ENCODE results near the gene RS1. TPM values are rescaled to one million over a fixed set of nuclear protein-coding genes. Genes with fewer than 3 reads are reported as not detected.

The RS1 gene
- total and polyA plus RNA-seq, 2 of the 13 experiments (the other 11 are each of a cell fraction or from before 2014, with no cell fraction given), result not detected

- TF ChIP-seq, protein P1, sequence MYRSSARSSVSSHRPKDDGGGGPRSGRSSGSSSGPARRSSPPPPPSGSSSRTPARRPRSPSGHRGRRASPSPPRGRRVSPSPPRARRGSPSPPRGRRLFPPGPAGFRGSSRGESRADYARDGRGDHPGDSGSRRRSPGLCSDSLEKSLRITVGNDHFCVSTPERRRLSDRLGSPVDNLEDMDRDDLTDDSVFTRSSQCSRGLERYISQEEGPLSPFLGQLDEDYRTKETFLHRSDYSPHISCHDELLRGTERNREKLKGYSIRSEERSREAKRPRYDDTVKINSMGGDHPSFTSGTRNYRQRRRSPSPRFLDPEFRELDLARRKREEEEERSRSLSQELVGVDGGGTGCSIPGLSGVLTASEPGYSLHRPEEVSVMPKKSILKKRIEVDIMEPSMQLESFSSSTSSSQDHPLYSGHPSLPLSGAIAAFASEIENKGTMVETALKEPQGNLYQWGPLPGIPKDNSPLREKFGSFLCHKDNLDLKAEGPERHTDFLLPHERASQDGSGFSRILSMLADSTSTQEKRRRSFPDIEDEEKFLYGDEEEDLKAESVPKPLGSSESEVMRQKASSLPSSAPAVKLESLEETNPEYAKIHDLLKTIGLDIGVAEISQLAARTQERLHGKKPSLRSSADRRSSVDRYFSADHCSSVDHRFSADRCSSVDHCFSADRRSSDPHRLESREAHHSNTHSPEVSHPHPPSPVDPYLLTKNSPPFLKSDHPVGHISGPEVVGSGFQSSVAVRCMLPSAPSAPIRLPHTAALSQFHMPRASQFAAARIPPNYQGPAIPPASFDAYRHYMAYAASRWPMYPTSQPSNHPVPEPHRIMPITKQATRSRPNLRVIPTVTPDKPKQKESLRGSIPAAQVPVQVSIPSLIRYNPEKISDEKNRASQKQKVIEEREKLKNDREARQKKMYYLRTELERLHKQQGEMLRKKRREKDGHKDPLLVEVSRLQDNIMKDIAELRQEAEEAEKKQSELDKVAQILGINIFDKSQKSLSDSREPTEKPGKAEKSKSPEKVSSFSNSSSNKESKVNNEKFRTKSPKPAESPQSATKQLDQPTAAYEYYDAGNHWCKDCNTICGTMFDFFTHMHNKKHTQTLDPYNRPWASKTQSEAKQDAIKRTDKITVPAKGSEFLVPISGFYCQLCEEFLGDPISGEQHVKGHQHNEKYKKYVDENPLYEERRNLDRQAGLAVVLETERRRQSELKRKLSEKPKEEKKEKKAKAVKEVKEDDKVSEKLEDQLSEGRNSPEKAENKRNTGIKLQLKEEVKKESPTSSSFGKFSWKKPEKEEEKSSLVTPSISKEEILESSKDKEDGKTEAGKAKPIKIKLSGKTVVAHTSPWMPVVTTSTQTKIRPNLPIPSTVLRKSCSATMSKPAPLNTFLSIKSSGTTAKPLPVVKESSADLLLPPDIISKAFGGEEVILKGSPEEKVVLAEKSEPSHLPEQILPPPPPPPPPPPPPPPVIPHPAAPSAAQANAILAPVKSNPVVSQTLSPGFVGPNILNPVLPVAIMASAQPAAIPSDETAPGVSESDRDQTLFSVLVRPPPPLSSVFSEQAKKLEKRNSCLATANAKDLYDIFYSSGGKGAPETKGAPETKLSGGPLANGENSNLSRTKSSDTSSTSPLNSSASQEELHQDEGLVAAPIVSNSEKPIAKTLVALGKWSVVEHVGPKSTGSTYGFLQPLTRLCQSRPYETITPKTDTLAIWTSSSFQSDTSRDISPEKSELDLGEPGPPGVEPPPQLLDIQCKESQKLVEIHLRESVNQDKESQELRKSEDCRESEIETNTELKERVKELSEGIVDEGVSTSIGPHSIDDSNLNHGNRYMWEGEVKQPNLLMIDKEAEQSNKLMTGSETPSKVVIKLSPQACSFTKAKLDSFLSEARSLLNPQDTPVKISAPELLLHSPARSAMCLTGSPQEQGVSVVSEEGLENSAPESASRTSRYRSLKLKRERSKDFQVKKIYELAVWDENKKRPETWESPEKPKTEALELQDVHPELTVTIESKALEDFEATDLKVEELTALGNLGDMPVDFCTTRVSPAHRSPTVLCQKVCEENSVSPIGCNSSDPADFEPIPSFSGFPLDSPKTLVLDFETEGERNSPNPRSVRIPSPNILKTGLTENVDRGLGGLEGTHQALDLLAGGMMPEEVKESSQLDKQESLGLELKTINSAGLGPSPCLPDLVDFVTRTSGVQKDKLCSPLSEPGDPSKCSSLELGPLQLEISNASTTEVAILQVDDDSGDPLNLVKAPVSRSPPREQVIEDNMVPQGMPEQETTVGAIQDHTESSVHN (CRISPR knock-in tag; IDR thresholded peaks at IDR 0.05), result no peak
- TF ChIP-seq ETV6 (CRISPR knock-in tag; conservative IDR thresholded peaks at IDR 0.05) (no peak), MAFF (IDR thresholded peaks at IDR 0.05; ENCODE audit: low read depth, low read length) (no peak), ZNF234 (CRISPR knock-in tag; conservative IDR thresholded peaks at IDR 0.05) (no peak), NFIB (CRISPR knock-in tag; IDR thresholded peaks at IDR 0.05; ENCODE audit: borderline replicate concordance) (no peak), ZSCAN9 (CRISPR knock-in tag; IDR thresholded peaks at IDR 0.05; ENCODE audit: borderline replicate concordance) (0 out of 2 replicates have a peak, but pooled peaks have one; percentile 31), HNF4G (IDR thresholded peaks at IDR 0.05; ENCODE audit: borderline replicate concordance, low read depth, low read length) (no peak), HNF4G (CRISPR knock-in tag; IDR thresholded peaks at IDR 0.05; ENCODE audit: borderline replicate concordance, low read depth) (no peak), TBX2 (CRISPR knock-in tag; IDR thresholded peaks at IDR 0.05; ENCODE audit: borderline replicate concordance) (peak; percentile 25; the same call in 1 of the 2 replicates), ZNF101 (CRISPR knock-in tag; IDR thresholded peaks at IDR 0.05; ENCODE audit: borderline replicate concordance, low read depth) (no peak), HDAC2 (CRISPR knock-in tag; IDR thresholded peaks at IDR 0.05) (0 out of 2 replicates have a peak, but pooled peaks have one; percentile 6), FOSL2 (CRISPR knock-in tag; IDR thresholded peaks at IDR 0.05) (peak; percentile 7; the same call in 1 of the 2 replicates), CAMTA2 (CRISPR knock-in tag; IDR thresholded peaks at IDR 0.05; ENCODE audit: borderline replicate concordance) (no peak), ZNF891 (CRISPR knock-in tag; IDR thresholded peaks at IDR 0.05) (no peak), ZNF841 (CRISPR knock-in tag; IDR thresholded peaks at IDR 0.05; ENCODE audit: borderline replicate concordance) (no peak)
- TF ChIP-seq, protein P2, sequence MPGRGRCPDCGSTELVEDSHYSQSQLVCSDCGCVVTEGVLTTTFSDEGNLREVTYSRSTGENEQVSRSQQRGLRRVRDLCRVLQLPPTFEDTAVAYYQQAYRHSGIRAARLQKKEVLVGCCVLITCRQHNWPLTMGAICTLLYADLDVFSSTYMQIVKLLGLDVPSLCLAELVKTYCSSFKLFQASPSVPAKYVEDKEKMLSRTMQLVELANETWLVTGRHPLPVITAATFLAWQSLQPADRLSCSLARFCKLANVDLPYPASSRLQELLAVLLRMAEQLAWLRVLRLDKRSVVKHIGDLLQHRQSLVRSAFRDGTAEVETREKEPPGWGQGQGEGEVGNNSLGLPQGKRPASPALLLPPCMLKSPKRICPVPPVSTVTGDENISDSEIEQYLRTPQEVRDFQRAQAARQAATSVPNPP (CRISPR knock-in tag; IDR thresholded peaks at IDR 0.05), result no peak
- TF ChIP-seq, protein P3, sequence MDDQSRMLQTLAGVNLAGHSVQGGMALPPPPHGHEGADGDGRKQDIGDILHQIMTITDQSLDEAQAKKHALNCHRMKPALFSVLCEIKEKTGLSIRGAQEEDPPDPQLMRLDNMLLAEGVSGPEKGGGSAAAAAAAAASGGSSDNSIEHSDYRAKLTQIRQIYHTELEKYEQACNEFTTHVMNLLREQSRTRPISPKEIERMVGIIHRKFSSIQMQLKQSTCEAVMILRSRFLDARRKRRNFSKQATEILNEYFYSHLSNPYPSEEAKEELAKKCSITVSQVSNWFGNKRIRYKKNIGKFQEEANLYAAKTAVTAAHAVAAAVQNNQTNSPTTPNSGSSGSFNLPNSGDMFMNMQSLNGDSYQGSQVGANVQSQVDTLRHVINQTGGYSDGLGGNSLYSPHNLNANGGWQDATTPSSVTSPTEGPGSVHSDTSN (CRISPR knock-in tag; IDR thresholded peaks at IDR 0.05; ENCODE audit: borderline replicate concordance), result no peak
- TF ChIP-seq, protein P4, sequence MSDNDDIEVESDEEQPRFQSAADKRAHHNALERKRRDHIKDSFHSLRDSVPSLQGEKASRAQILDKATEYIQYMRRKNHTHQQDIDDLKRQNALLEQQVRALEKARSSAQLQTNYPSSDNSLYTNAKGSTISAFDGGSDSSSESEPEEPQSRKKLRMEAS (IDR thresholded peaks at IDR 0.05), result peak; percentile 35; the same call in 1 of the 2 replicates
Observed at GRCh38 chrX:18674788-18675735, 3.2 kb upstream of the RS1 start (continued).
